Measurements from ENCODE around the gene PBX4.
A peak's percentile ranks its signal among the peaks of the same experiment; 100 is the strongest.
"Not testable (repeated sequence)": the region's sequence is repeated elsewhere in the genome, so short reads cannot be mapped to it uniquely, and the experiment has no call there.

PBX4 gene

DNA sequence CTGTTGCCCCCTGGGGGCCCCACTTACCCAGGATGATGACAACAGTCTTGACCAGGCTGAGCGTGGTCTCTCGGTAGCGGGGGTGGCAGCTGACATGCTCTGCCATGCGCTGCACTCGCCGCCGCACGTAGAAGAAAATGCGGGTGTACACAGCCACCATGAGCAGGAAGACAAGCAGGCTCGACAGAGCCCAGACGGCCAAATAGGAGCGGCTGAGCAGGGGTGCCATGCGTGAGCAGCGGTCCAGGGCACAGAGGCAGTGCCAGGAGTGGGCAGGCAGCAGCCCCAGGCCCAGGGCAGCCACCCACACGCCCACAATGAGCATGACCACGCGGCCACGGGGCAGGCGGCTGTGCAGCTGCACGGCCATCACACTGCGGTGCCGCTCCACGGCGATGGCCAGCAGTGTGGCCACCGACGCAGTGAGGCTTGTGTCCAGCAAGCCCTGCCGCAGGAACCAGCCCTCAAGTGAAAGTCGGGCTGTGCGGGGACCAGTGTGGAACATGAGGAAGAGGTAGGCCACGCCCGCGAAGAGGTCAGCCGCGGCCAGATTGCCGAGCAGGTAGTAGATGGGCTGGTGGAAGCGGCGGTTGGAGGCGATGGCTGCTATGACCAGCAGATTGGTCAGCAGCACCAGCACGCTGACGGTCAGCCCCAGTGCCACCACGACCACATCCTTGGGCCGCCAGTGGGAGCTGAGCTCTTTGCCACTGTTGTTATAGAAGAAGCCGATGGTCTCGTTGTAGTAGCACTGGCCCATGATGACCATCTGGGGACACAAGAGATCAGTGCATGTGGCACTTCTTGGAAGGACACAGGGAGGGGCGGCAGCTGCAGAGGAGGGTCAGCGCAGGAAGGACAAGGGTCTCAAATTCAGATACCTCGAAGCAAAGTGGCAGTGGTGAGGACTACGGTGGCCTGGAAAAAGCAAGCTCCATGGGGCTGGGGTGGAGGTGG, 8.3 kb upstream of the PBX4 start:
- no peak for DNase-seq (ENCODE audit: low read depth in 2 of 2)

- DNase-seq (ENCODE audit: low read depth in 2 of 2), result no peak
These were observed 5.6 kb upstream of the PBX4 start for GRCh38 chr19:19624032-19624570.

- DNase-seq (ENCODE audit: low read depth in 2 of 2), result no peak
These were observed 4.9 kb upstream of the PBX4 start for GRCh38 chr19:19623383-19623782.

DNA sequence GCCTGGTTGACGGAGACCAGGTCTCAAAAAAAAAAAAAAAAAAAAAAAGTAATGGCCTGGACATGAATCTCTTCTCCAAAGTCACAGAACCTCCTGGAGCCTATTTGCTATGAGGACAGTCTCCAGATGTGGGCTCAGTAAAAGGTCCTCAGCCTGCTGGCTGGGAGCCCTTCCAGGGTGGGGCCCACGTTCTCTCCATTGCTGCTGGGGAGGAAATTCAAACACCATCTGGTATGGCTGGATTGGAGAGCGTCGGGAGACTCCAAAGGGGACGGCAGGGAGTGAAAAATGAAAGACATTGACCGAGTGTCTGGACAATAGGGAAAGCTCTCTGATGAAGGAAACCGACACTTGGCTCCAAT, 1.3 kb upstream of the PBX4 start:
- DNase-seq (ENCODE audit: low read depth in 2 of 2), result no peak

DNA sequence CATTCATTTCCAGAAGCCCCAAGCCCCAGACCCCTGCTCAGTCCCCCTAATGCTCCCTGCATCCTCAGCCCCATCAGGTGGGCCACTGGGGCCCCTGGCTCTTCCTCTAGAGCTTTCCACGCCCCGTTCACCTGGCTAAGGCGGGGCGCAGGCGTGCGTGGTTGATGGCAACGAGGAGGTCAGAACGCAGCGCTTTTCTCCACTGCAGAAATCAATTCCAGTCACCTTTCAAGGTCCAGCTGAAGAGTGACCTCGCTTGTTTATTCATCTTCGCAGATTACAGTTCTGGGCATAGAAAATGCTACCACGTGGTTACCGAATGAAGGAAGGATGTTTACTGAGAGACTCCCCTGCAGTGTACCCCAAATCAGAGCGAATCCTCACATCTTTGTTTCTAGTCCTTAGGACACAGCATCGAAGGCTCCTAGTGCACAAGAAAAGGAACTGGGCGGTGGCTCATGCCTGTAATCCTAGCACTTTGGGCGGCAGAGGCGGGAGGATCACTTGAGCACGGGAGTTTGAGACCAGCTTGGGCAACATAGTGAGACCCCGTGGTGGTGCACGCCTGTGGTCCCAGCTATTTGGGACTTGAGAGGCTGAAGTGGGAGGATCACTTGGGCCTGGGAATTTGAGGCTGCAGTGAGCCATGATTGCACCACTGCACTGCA, 828 bp upstream of the PBX4 start:
- DNase-seq (ENCODE audit: low read depth in 2 of 2), result no peak

GRCh38 chr19:19615086-19615485, 3.4 kb downstream of the PBX4 start:
- no peak for DNase-seq (ENCODE audit: low read depth in 2 of 2)

- DNase-seq (ENCODE audit: low read depth in 2 of 2), result no peak
These were observed 5.0 kb downstream of the PBX4 start for GRCh38 chr19:19613506-19613905.

DNA sequence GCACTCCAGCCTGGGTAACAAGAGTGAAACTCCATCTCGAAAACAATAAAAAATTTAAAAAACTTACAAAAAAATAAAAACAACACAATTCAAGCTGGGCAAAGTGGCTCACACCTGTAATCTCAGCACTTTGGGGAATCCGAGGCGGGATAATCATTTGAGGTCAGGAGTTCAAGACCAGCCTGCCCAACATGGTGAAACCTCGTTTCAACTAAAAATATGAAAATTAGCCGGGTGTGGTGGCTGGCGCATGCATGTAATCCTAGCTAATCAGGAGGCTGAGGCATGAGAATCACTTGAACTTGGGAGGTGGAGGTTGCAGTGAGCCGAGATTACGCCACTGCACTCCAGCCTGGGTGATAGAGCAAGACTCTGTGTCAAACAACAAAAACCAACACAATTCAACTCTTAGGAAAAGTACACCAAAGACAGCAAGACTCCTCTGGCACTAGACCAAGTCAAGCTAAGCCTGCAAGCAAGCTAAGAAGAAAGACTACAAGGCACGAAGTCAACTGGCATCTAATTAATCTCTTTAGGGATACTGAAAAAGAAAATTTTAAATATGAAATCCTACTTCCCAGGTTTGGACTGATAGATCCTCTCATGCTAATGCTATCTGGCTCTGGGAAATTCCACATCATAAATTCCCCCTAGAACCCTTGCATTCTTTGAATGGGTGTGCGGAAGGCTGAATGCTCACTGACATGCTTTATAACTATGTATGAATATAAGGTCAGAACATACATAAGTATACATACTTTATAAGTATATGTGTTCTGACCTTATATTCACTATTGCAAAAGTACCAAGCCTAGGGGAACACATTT, 7.9 kb downstream of the PBX4 start:
- no peak for DNase-seq (ENCODE audit: low read depth in 2 of 2)

DNA sequence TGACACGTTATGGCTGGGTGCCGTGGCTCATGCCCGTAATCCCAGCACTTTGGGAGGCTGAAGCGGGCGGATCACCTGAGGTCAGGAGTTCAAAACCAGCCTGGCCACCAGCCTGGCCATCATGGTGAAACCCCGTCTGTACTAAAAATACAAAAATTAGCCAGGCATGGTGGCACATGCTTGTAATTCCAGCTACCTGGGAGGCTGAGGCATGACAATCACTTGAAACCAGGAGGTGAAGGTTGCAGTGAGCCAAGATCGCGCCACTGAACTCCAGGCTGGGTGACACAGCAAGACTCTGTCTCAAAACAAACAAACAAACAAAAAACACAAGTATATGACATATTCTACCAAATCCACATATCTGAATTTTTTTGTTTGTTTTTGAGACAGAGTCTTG, 11.8 kb downstream of the PBX4 start:
- not testable (repeated sequence) for DNase-seq (ENCODE audit: low read depth in 2 of 2)

GRCh38 chr19:19606021-19606420, 12.5 kb downstream of the PBX4 start:
- no peak for DNase-seq (ENCODE audit: low read depth in 2 of 2)

- DNase-seq (ENCODE audit: low read depth in 2 of 2), result no peak
These were observed 15.7 kb downstream of the PBX4 start for GRCh38 chr19:19602713-19603324.

DNA sequence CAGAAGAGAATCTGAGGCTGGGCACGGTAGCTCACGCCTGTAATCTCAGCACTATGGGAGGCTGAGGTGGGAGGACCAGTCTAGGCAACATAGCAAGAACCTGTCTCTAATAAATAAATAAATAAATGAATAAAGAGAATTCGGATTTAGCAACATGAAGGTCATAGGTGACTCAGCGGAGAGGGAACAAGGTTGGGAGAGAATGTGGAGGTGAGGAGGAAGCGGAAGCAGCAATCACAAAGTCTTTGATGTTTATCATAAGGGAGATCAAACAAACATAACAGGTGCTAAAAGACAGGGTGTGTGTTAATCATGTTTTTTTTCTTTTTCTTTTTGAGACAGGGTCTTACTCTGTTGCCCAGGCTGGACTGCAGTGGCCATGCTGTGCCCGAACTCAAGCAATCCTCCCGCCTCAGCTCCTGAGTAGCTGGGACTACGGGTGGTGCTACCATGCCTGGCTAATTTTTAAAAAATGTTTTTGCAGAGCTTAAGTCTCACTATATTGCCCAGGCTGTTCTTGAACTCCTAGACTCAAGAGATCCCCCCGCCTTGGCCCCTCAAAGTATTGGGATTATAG, 16.3 kb downstream of the PBX4 start:
- no peak for DNase-seq (ENCODE audit: low read depth in 2 of 2)

DNA sequence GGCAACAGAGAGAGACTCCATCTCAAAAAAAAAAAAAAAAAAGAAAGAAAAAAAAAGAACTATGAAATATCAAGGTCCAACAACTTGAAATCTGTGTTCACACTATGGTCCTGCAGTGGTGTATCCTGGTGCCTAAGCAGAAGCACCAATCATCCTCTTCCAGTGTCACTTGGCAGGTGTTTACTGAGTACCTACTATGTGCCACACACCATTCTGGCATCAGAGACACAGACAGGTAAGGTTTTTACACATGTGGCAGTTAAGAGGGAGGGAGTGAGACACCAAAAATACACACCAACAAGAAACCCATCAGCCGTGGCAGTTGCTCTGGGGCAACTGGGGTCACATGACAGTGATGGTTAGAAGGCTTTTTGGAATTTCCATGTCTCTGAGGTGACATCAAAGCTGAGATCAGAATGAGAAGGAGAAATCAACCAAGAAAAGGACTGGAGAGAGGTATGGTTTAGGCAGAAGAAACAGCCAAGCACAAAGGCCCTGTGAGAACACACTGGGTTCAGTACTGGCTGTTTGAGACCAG, 17.6 kb downstream of the PBX4 start:
- no peak for DNase-seq (ENCODE audit: low read depth in 2 of 2)

GRCh38 chr19:19598728-19599451, 19.6 kb downstream of the PBX4 start:
- peak; percentile 20 to 37 for DNase-seq (ENCODE audit: low read depth in 2 of 2)

DNA sequence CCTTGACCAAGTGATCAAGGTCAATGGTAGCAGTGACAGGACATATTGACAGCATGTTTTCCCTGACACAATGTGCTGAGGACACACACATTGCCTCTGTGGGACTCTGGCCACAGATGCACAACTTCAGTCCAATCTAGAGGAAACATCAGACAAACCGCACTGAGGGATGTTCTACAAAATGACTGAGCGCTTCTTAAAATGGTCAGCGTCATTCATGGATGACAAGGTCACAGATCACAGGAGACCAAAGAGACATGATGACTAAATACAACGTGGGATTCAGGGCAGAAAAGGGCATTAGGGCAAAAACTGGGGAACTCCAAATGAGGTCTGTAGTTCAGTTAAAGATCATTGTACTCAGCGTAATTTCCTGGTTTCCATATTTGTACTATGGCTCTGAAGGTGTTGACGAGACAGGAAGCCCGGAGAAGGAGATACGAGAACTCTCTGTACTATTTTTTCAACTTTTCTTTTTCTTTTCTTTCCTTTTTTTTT, 20.6 kb downstream of the PBX4 start:
- DNase-seq (ENCODE audit: low read depth in 2 of 2), result no peak

DNA sequence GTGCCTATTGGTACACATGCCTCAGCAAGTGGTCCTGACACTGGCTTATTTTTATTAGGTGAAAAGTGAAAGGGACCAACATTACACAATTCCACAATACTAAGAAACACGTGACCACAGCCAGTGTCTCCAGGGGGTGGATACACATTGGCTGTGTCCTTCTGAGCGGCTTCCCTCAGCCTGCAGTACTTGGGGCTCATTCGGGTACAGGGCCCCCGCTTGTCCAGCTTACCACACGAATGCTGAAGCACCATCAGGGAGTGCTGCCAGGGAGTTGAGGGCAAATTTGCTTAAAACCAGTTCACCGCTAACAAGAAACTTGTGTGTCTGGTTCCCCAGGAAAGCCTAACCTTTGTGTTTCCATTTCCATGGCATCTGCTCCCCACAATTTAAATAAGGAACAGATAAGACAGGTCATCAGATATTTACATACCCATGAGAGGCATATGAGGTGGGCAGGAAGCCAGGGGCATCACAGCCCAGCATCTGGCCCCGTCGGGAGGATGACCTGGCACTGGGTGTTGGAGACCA, 23.3 kb downstream of the PBX4 start:
- DNase-seq (ENCODE audit: low read depth in 2 of 2), result no peak

DNA sequence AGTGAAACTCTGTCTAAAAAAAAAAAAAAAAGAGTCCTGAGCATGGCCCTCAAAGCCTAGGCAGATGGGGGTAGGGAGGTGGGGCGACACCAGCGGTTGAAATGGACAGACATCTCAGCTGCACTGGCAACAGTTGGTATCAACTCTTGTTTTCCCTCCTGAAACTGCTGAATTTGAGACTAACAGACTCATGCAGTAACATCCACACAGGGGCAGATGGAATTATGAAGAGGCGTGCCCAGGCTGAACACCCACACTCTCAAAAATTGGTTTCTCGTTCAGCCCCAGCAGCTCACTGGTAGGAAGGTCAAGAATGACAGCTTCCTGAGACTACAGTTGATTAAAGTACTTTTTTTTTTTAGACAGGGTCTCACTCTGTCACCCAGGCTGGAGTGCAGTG, 24.1 kb downstream of the PBX4 start:
- no peak for DNase-seq (ENCODE audit: low read depth in 2 of 2)

- no peak for DNase-seq (ENCODE audit: low read depth in 2 of 2)
These were observed 25.8 kb downstream of the PBX4 start for GRCh38 chr19:19592690-19593089.

DNA sequence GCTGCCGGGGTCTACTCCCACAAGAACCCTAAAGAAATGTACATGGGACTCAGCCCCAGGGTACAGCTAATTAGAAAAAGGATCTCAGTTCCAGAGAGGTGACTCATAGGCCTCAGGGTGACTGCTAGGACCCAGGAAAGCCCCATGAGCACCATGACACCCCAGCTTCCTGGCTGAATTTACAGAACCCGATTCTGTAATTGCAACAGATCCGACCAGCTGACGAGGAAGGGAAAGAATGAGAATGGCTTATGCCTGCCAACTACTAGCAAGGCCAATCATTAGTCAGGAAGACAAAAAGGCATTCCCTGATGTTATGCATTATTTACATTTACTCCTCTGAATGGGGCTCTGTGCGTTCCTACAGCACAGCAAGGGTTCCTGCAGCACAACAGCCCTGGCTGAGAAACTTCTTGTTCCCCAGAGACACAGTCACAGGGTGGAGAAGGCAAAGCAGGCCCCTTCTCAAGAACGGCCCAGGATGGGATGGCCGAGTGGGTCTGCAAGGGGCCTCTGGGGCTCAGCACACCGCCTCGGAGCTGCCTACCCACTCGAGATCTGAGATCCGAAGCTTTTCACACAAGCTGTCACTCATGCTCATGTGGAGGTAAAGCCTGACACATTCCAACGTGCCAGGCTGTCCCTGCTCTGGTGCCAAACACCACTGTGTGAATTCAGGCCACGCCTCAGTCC, 27.2 kb downstream of the PBX4 start:
- DNase-seq (ENCODE audit: low read depth in 2 of 2), result peak; percentile 34 to 52
